ENCODE data around the gene STPG4. TPM values are rescaled to one million over a fixed set of nuclear protein-coding genes. Genes with fewer than 3 reads are reported as not detected.

STPG4 gene, protein sequence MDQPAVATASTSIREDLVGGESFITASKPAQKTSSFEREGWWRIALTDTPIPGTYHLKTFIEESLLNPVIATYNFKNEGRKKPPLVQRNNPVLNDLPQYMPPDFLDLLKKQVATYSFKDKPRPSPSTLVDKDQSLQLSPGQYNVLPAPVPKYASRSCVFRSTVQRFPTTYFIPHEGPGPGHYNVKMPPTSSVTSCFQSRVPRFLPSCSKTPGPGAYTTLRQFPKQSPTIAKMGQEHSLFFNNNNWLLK
- under 0.01 and 0.07 TPM in 2 replicates for total RNA-seq

DNA sequence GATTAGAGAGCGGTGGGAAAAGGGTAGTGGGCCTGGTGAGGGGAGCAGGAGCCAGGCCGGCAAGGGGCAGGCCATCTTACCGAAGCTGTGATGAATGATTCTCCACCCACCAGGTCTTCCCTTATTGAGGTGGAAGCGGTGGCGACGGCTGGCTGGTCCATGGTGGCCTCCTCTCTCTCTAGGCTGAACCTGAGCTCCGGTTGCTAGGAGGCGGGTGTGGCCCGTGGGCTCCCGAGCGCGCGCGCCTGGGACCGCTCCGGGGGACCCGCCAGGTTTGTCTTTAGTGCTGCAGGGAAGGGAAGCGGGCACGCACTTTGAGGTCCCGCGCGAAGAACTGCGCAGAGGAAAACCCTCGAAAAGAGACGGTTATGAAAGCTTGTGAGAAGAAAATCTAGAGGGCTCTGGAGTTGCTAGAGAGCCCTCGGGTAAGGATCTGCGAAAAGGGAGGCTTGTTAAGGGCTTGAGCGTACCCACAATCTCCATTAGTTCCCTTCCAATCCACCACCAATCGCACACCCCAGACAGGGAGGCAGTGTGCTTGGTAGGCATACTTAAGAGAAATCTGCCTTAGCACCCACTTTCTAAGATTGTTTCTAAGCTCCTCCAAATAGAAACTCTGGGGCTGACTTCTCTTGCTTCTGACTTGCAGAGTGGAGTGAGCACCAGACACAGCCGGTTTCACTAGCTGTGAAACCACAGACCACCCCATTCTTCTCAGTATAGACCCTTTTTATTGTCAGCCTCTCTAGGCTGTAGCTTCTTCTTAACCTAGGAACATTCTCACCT lies at the start of gene STPG4:
Gene STPG4 (minus strand): TSS at position 218 of the 786 bp plus-strand sequence. CDS start 57 bp downstream, at position 161.

Other genes starting within 250 kb of the STPG4 start
- gene MCFD2, start 239.5 kb downstream of the STPG4 start, total RNA-seq, result 93.6 and 127 TPM in 2 replicates
- 13.3 and 42.3 TPM in 2 replicates for gene TTC7A, start 214.1 kb downstream of the STPG4 start, total RNA-seq
- gene CALM2, start 21.2 kb upstream of the STPG4 start, total RNA-seq, result 368 and 421 TPM in 2 replicates
- gene EPCAM, start 214.0 kb upstream of the STPG4 start, total RNA-seq, result 43.1 and 43.4 TPM in 2 replicates
- gene MSH2, start 247.8 kb upstream of the STPG4 start, total RNA-seq, result 10.3 and 14.0 TPM in 2 replicates

Data from nasal cavity respiratory epithelium epithelial cell of viscerocranial mucosa (primary cell).